GM18873 (cell line): ENCODE data around the gene SLC39A8.
"Not testable (repeated sequence)": the region's sequence is repeated elsewhere in the genome, so short reads cannot be mapped to it uniquely, and the experiment has no call there.

Experiments
- ATAC-seq: cut with Tn5 transposase; IDR thresholded peaks from one replicate; pipeline ENCODE4 v1.9.1; 2021; ENCODE audit warnings: mild to moderate bottlenecking, moderate library complexity, moderate number of reproducible peaks; ENCODE audit not compliant: unreplicated experiment, low FRiP score

SLC39A8 gene

DNA sequence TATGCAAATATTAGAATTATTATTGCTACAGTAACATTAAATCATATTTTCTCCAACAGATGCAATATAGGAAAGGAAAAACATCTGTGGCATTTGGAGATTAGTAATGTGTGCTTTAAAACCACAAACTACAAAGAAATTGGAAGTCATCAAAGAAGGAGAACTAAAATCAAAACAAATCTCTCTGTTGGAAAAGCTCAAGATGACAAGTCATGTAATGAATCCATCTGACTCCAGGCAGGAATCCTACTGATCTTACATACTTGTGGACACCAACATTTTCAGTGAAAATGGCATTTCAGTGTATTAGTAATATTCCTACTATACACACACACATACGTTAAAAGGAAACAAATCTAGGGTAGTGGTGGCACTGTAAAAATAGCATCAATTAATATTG lies 98.2 kb downstream of the SLC39A8 start:
- ATAC-seq, result no peak

DNA sequence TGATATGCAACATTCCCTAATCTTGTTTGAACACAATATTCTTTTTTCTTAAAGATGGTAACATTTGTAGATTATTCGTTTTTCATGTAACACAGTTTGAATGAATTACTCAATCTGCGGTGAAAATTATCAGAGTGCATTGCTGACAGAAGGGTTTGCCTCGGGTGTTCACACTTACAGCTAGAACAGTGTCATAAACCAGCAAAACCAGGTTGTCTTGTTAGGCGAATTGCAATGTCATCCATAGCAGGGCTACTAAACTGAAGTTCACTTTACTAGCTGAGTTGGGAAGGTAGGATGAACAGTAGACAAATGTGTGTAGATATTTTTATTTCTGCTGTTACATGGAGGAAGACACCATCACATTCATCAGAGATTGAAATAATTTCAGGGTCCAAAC lies 98.9 kb downstream of the SLC39A8 start:
- ATAC-seq, result no peak

DNA sequence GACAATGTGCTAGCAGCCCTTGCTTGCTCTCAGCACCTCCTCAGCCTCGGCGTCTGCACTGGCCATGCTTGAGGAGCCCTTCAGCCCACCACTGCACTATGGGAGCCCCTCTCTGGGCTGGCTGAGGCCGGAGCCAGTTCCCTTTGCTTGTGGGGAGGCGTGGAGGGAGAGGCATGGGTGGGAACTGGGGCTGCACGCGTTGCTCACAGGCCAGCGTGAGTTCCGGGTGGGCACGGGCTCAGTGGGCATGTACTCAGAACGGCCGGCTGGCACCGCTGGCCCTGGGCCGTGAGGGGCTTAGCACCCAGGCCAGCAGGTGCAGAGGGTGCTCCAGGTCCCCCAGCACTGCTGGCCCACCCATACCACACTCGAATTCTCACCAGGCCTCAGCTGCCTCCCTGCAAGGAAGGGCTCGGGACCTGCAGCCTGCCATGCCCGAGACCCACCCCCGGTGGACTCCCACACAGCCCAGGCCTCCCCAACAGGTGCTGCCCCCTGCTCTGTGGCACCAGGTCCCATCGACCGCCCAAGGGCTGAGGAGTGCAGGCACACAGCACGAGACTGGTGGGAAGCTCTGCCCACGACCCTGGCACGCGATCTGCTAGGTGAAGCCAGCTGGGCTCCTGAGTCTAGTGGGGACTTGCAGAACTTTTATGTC lies 100.3 kb downstream of the SLC39A8 start:
- no peak for ATAC-seq

DNA sequence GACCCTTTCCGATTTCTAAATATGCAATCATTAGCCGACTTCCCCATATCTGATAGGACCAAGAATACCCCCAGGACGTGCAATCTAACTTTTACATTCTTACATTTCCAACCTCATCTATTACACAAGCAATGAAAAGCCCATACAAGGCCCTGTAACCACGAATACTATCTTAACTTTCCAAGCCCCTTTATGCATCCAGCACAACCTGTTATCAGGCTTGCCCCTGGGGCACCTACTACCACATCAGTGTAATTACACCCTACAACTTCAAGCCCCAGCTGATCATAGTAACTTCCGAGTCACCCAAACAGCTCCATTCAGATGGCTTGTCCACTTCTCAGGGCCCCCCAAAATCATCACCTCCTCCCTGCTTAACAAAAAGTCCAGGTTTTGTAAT lies 102.0 kb downstream of the SLC39A8 start:
- not testable (repeated sequence) for ATAC-seq

DNA sequence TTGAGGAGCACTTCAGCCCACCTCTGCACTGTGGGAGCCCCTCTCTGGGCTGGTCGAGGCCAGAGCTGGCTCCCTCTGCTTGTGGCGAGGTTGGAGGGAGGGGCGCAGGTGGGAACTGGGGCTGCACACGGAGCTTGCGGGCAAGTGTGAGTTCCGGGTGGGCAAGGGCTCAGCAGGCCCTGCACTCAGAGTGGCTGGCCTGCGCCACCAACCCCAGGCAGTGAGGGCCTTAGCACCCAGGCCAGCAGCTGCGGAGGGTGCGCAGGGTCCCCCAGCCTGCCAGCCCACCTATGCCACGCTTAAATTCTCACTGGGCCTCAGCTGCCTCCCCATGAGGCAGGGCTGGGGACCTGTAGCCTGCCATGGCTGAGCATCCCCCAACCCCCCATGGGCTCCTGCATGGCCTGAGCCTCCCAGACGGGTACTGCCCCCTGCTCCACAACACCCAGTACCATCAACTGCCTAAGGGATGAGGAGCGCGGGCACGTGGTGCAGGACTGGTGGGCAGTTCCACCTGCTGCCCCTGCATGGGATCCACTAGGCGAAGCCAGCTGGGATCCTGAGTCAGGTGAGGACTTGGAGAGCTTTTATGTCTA lies 110.9 kb downstream of the SLC39A8 start:
- no peak for ATAC-seq

DNA sequence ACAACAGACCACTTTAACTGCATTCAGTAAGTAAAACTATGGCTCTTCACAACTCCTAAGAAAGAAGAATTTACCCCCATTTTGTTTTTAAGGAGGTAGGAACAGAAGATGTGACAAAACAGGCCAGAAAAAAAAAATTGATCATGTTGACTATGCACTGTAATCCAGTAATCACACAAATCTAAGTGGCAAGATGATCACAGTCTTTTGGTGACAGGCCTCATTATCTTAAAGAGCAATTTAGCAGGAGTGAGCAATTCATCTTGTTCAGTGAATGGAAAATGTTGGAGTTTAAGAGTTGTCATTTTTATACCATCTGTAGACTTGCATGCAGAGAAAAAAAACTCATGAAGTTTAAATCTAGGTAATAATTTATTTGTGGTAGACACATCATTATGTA lies 115.1 kb downstream of the SLC39A8 start:
- ATAC-seq, result no peak

DNA sequence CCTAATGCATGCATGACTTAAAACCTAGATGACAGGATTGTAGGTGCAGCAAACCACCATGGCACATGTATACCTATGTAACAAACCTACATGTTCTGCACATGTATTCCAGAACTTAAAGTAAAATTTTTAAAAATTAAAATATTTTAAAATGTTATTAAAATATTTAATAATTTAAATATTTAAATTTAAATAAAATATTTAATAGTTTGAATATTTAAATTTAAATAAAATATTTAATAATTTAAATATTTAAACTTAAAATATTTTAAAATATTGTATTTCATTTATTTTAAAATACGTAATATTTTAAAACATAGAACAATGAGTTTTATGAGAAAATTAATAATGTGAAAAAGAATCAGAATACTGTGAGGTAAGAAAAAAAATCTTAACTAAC lies 117.9 kb downstream of the SLC39A8 start:
- ATAC-seq, result no peak

DNA sequence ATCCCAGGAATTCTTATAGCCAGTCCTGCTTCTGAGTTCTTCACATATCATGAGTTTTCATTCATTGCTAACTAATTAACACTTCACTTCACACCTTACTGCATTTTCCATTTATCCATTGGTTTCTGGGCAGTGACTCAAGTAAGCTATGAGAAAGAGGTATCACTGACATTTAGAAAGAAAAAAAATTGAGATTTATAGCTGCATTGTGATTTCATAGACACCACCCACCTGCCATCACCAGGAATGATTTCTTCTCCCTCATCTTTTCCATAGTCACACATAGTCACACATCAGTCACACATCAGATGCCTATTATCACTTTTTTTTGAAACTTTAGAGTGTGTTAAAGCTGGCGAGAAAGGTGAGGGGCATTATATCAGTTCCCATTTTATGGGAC lies 121.8 kb downstream of the SLC39A8 start:
- ATAC-seq, result no peak

DNA sequence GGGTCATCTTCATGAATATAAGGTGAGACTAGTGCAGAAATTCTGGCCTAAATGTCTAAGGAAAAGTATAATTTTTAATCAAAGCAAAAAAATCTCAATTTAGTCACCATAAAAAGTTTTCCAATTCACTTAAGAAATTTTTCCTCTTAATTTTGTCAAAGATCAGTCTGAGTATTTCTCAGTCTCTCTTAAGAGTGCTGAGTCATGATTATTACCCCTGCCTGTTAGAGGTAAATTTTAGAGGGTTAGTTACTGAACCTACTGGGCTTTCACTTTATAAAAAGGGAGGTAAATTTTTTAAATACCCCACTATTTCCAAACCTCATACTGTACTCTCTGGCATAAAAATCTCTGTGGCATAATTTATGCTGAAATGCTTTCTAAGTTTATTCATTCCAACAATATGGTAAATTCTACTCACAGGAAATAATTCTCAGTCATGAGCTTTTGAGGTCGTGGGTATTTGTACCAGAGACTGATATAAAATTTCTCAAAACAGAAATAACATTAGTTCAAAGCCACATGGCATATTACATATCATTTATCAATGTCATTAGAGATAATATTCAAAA lies 122.4 kb downstream of the SLC39A8 start:
- no peak for ATAC-seq

DNA sequence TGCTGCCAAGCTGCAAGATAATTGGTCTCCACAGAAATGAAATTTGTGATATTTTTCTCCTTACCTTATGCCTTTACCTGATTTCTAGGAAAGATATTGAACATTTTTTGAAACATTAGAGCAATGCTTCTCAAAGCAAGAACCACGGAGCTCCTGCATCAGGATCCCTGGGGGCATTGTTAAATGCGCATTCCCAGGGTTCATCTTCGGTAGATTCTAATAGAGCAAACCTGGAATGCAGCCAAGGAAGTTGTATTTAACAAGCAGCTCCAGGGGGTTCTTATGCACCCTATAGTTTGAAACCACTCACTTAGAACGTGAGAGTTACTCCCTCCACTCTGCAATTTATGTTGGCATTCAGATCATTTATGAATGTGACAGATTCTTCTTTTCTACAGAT lies 126.2 kb downstream of the SLC39A8 start:
- no peak for ATAC-seq

DNA sequence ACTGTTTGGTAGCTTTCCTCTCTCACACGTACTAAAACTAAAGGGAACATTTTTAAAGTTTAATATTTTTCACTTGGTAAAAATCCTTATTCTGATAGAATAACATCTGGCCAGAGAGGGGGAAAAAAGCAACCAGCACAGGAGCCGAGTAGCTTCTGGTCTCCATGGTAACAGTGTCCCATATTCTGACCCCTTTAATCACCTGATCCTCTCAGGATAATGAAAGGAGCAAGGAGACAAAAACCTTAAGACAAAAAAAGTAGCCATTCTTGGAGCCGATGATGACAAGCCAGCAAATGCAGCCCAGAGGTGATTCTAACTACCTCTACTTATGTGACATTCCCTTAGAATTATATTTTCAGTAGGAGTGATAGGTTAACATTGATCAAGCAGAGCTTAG lies 126.6 kb downstream of the SLC39A8 start:
- no peak for ATAC-seq

DNA sequence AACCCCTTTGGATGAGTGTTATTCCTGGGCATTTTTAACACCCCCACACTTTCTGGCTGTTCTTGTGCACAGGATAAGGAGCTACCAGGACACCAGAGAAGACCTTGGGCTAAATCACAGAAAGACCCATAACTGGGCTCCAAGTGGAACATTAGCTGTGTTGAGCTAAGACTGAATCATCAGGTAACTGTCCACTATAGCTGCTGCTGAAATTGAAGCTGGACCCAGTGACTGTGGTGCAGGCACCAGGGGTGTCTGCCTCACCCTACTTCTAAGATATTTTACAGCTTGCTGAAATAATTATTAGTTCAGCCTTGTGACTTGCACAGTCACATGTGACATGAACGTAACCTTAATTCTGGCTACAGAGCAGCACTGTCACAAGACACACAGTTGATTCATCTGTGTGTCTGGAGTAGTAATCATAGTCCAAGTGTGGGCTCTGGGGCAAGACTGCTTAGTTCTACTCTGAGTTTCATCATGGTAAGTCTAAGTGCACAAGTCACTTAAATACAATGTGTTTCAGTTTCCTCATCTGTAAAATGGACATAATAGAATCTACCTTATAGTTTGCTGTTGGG lies 127.4 kb downstream of the SLC39A8 start:
- ATAC-seq, result no peak

DNA sequence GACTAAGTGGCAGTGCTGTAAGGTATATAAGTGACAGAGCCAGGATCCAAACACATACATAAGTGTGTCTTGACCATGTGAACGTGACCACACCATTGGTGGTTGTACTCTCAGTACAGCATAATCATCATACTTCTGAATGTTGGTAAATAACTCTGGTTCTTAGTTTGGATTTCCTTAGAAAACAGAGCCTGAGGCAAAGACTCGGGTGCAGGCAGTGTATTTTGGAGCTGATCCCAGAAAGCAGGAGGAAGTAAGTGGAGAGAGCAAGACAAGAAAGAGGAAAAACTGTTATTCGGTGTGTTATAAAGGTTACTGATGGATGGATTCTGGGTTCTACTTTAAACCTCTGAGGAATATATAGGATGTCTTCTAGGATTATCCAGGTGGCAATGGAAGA lies 127.9 kb downstream of the SLC39A8 start:
- ATAC-seq, result no peak

DNA sequence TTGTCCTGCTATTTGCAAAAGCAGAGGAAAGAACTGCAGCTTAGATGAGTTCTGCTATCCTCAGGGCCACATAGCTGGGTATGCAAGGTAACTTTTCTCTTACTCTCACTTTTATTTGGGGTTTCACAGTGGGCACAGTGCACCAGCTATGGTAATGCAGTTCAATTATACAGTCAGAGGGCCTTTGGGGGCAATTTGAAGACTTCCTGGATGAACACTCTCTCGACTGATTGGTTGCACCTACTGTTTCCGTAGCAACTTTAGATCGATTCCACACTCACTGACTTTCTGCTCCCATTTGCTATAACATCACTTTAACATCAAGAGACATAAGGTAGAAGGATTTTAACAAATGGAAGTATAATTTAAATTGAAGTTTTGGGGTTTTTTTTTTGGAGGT lies 128.6 kb downstream of the SLC39A8 start:
- no peak for ATAC-seq

DNA sequence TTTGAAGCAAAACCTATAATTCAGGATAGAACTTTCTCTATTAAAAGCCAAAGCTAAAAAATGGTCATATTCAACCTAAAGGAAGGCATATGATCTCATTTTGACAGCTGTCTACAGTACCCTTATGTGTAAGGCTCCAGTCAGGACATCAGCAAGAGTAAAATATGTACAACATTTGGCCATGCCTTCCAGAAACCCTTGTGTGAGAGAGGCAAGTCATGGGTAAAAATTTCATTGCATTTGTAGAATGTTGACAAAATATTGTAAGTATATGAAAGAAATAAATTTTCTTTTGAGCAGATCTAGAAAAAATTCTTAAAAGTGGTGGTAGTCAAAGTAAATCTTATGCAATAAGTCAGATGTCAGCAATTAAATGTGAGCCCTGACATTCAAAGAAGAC lies 132.3 kb downstream of the SLC39A8 start:
- no peak for ATAC-seq
